Heart right ventricle (tissue), 16 donors: Measurements from ENCODE around the gene MTA1. TPM values are rescaled to one million over a fixed set of nuclear protein-coding genes. Genes with fewer than 3 reads are reported as not detected.

Experiments used
- ATAC-seq, 8 donors: fragments of 200-7000 bp; cut with Tn5 transposase; one replicate each; pipeline ENCODE4 v1.9.1; 2020; ENCODE audit warnings: mild to moderate bottlenecking in 8 of 8, moderate library complexity in 8 of 8, moderate number of reproducible peaks in 1 of 8
- DNase-seq, 2 donors: peaks; one replicate each; pipeline ENCODE4 v3.0.0-alpha.2; 2020
- H3K27ac ChIP-seq, 10 donors: fragments of 200-600 bp; sonication (generic) in 2 of 10; one replicate each; pipeline versions ENCODE4 v1.5.0 to v1.8.0; 2020 to 2022; ENCODE audit warnings: mild to moderate bottlenecking in 3 of 10
- H3K27me3 ChIP-seq, 7 donors: fragments of 200-600 bp; one replicate each; pipeline ENCODE4 v1.8.0; 2021 to 2022; ENCODE audit warnings: mild to moderate bottlenecking in 2 of 7
- H3K36me3 ChIP-seq, 9 donors: fragments of 200-600 bp; sonication (generic) in 1 of 9; one replicate each; pipeline versions ENCODE4 v1.5.0 to v1.8.0; 2020 to 2022; ENCODE audit warnings: mild to moderate bottlenecking in 2 of 9
- H3K4me1 ChIP-seq, 9 donors: fragments of 200-600 bp; sonication (generic) in 1 of 9; one replicate each; pipeline versions ENCODE4 v1.5.0 to v1.8.0; 2020 to 2022; ENCODE audit warnings: mild to moderate bottlenecking in 4 of 9
- H3K4me3 ChIP-seq, 10 donors: fragments of 200-600 bp; sonication (generic) in 2 of 10; one replicate each; pipeline versions ENCODE4 v1.5.0 to v1.8.0; 2020 to 2022; ENCODE audit warnings: mild to moderate bottlenecking in 7 of 10, moderate library complexity in 2 of 10
- H3K9me3 ChIP-seq, 11 donors: fragments of 200-600 bp in 10 of 11; sonication (generic) in 2 of 11; one replicate each; pipeline versions ENCODE4 v1.5.0 to v1.8.0; 2013 to 2022; ENCODE audit warnings: mild to moderate bottlenecking in 2 of 11, control low read depth in 1 of 11, moderate library complexity in 1 of 11
- WGBS, 2 donors: extraction: QIAGEN DNeasy Blood & Tissue Kit; methylation state at CpG; one replicate each; pipeline ENCODE4 v1.1.7; 2013; ENCODE audit warnings: inconsistent platforms in 1 of 2; 5-methylcytosine and 5-hydroxymethylcytosine counted together
- intact Hi-C, 10 donors: fragments of 100-400 bp; cut with DNase I; formaldehyde crosslinking; loops; one replicate each; pipeline versions ENCODE4 v1.11.1 to v1.14.2; 2022
- polyA plus RNA-seq, 2 donors: library from polyadenylated mRNA; stranded (reverse); fragments of 200-250 nt; gene quantifications; one replicate each; pipeline ENCODE4 v1.2.3, GENCODE V29; 2013
- total RNA-seq, 10 donors: library from RNA; stranded (reverse); fragmentation: NEBNext Ultra II Directional in 3 of 10; extraction: Animal tissue kit (Norgen Biotek cat#: 25700) in 3 of 10; gene quantifications; one replicate each; pipeline versions ENCODE4 v1.2.1 to v1.2.4, GENCODE V29; 2021 to 2023
- TF ChIP-seq, protein P1 (sequence below), 9 donors: fragments of 200-600 bp; sonication (generic) in 2 of 9; IDR thresholded peaks; one replicate each; pipeline versions ENCODE4 v1.5.0 to v1.8.0; 2021 to 2022; ENCODE audit warnings: antibody characterized with exemption in 9 of 9, mild to moderate bottlenecking in 5 of 9, moderate library complexity in 1 of 9
- donor health status: Arrhythmogenic right ventricular cardiomyopathy.
- donor health status: ischemic (EF 13 %, LVEDD 7.1; RV severe dilation, severe dysfunction).
- donor health status: healthy with polysubstance abuse.
- donor health status: DM: no; HTN: yes; CAD: no.
- donor health status: DM: no; HTN: no; CAD: no.
- donor health status: ischemic (EF 25% LVEDD 6.9; RV normal size, moderate dysfunction).
- donor health status: ischemic (EF 25% LVEDD 5.7; RV mildly dilated, moderate dysfunction).
- donor health status: healthy.
- donor health status: DM: yes; HTN: yes; CAD: no.
- donor health status: Ischemic cardiomyopathy.
- donor health status: ischemic (EF 35%, LVEDD 5.7; RV mildly dilated, moderate dysfunction).
- donor health status: nonischemic (EF 11% LVEDD 7.7; RV severe dilation, severe dysfunction).
- donor health status: DM: yes; HTN: yes; CAD: no.
- donor health status: PGD.
- donor health status: ischemic (EF 29% LVEDD 5.4; RV normal size, mild dysfunction).
- donor health status: nonischemic (EF 23%, LVEDD 6.1; RV moderate dilation, normal function).

MTA1 gene
- total and polyA plus RNA-seq, 12 donors = 94.4 to 250 (median 133) TPM

DNA sequence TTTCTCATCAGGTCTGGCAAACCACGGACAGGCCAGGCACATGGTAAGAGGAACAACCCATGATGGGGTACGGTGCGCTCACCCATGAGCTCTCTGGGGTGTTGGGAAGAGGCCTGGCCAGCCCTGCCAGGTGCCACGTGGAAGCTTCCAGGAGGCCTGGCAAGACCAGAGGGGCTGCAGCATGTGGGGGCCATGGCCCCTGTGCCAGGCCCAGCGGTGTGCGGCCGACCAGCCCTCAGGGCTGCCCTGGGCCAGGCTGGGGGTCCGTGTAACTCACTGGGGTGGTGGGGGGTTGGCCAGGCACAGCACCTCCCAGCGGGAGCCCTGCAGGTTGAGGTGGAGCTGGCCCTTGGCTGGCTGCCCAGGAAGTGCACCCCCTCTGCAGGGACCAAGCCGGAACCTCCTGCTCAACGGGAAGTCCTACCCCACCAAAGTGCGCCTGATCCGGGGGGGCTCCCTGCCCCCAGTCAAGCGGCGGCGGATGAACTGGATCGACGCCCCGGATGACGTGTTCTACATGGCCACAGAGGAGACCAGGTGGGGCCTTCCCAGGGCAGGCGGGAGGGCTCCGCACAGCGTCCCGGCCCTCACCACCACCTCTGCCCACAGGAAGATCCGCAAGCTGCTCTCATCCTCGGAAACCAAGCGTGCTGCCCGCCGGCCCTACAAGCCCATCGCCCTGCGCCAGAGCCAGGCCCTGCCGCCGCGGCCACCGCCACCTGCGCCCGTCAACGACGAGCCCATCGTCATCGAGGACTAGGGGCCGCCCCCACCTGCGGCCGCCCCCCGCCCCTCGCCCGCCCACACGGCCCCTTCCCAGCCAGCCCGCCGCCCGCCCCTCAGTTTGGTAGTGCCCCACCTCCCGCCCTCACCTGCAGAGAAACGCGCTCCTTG, 50.1 kb downstream of the MTA1 start:
- WGBS, 2 donors = 54 to 60% methylated on average over 45 to 54 of the region's 54 CpGs
- H3K9me3 ChIP-seq = no peaks in the 10 kb centered on the region
- peaks cover 59 to 91% (median 75%) of the 10 kb centered on the region in 9 donors for H3K4me1 ChIP-seq
- TF ChIP-seq, protein P1, sequence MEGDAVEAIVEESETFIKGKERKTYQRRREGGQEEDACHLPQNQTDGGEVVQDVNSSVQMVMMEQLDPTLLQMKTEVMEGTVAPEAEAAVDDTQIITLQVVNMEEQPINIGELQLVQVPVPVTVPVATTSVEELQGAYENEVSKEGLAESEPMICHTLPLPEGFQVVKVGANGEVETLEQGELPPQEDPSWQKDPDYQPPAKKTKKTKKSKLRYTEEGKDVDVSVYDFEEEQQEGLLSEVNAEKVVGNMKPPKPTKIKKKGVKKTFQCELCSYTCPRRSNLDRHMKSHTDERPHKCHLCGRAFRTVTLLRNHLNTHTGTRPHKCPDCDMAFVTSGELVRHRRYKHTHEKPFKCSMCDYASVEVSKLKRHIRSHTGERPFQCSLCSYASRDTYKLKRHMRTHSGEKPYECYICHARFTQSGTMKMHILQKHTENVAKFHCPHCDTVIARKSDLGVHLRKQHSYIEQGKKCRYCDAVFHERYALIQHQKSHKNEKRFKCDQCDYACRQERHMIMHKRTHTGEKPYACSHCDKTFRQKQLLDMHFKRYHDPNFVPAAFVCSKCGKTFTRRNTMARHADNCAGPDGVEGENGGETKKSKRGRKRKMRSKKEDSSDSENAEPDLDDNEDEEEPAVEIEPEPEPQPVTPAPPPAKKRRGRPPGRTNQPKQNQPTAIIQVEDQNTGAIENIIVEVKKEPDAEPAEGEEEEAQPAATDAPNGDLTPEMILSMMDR (IDR thresholded peaks at IDR 0.05) = no peak
- H3K27ac ChIP-seq = peak overlapping the region; percentile 80 to 100 (median 100)
- intact Hi-C loops = loop anchor here in 1 of 10 donors (2.0 kb wide), 1 partner anchor 21 kb away; the partner anchor contains the start of gene TEDC1
- H3K27me3 ChIP-seq = peaks cover 0 to 14% (median 0%) of the 10 kb centered on the region in 7 donors
- DNase-seq = peak; percentile 67 to 76
- peak overlapping the region in 6 of 10 donors; percentile 1 to 29 (median 11) for H3K4me3 ChIP-seq
- ATAC-seq = no peak
- peaks cover 0 to 46% (median 3%) of the 10 kb centered on the region in 9 donors for H3K36me3 ChIP-seq

DNA sequence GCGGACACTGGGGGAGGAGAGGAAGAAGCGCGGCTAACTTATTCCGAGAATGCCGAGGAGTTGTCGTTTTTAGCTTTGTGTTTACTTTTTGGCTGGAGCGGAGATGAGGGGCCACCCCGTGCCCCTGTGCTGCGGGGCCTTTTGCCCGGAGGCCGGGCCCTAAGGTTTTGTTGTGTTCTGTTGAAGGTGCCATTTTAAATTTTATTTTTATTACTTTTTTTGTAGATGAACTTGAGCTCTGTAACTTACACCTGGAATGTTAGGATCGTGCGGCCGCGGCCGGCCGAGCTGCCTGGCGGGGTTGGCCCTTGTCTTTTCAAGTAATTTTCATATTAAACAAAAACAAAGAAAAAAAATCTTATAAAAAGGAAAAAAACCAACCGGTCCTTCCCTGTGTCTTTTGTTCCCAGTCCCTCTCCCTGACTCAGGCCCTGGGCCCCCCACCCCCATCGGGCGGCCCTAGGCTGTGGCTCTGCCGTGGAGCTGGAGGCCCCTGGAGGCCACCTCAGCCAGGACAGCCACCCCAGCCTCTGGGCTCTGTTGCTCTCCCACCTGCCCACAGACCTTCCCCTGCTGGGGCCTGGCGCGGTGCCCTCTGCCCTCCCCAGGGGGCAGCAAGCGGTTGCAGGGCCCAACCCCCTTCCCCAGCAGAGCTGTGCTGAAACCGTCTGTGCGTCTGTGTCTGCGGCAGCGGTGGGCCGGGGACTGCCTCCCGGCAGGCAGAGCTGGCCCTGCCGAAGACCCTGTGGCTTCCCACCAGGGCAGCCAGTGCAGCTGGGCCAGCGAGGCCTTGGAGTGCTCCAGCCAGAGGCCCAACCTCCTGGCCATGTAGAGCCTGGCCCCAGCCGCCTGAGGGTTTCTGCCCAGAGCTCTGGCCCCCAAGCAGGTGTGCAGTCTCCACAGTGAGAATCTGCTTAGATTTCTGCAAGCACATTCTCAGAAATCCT, 51.0 kb downstream of the MTA1 start:
- peak in 1 of 2 donors; percentile 57 for DNase-seq
- Histone ChIP-seq H3K4me3 (peak overlapping the region in 8 of 10 donors; percentile 4 to 29 (median 16)), H3K27ac (peak overlapping the region; percentile 80 to 100 (median 100)), H3K9me3 (no peaks in the 10 kb centered on the region), H3K27me3 (peaks cover 0 to 24% (median 0%) of the 10 kb centered on the region in 7 donors), H3K36me3 (peaks cover 0 to 36% (median 0%) of the 10 kb centered on the region in 9 donors), H3K4me1 (peaks cover 63 to 82% (median 73%) of the 10 kb centered on the region in 9 donors)
- TF ChIP-seq, protein P1 (IDR thresholded peaks at IDR 0.05) = no peak
- WGBS, 2 donors = 49 to 62% methylated on average over 31 to 34 of the region's 34 CpGs
- intact Hi-C loops = loop anchor here in 1 of 10 donors (2.0 kb wide), 1 partner anchor 20 kb away; the partner anchor contains the start of gene TEDC1
- no peak for ATAC-seq

DNA sequence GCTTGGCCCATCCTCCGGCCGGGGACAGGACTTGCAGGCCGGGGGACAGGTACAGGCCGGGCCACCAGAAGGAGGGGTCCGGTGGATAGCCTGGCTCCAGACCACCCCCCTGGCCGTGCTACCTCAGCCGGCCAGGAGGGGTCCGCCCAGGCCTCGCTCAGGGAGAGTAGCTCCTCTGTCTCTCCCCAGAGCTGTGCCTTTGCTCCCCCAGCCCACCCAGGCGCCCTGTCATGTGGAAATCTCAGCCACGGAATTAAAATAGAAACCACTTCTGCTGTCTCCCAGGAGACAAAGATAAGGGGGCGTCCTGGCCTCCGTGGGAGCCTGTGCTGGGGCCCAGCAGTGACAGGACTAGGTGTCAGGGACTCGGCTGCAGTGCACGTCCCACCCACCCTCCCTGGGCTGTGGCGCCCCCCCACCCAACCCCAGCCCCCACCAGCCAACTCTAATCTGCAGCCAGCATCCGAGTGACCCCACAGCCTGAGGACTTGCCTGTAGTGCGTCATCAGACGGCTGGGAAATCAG, 51.7 kb downstream of the MTA1 start:
- peak; percentile 78 to 82 for DNase-seq
- peak; percentile 1 to 45 (median 6) for ATAC-seq
- H3K4me1 ChIP-seq = peaks cover 60 to 80% (median 73%) of the 10 kb centered on the region in 9 donors

More for the DNA sequence above, 51.7 kb downstream of the MTA1 start:
- intact Hi-C loops = loop anchor here in 1 of 10 donors (2.0 kb wide), 1 partner anchor 19 kb away; the partner anchor contains the start of gene TEDC1
- Histone ChIP-seq H3K27me3 (peaks cover 0 to 31% (median 0%) of the 10 kb centered on the region in 7 donors), H3K27ac (peak overlapping the region; percentile 80 to 100 (median 100)), H3K9me3 (no peaks in the 10 kb centered on the region), H3K4me3 (peak overlapping the region in 8 of 10 donors; percentile 4 to 29 (median 16)), H3K36me3 (peaks cover 0 to 30% (median 0%) of the 10 kb centered on the region in 9 donors)
- 35 to 46% methylated on average over 18 to 19 of the region's 19 CpGs for WGBS, 2 donors
- TF ChIP-seq, protein P1 (IDR thresholded peaks at IDR 0.05) = peak in 8 of 9 donors; percentile 11 to 55 (median 38)
